Erythroblast (primary cell): ENCODE results near the gene RASSF5.

ENCODE experiments used
- GATA1 ChIP-seq: IDR thresholded peaks from 2 replicates; pipeline ENCODE4 v1.6.1; 2011; ENCODE audit warnings: low read depth, mild to moderate bottlenecking, control low read depth, low read length, moderate library complexity
- POLR2A ChIP-seq: IDR thresholded peaks from 2 replicates; pipeline ENCODE4 v1.6.1; 2011; ENCODE audit warnings: mild to moderate bottlenecking, low read length

DNA sequence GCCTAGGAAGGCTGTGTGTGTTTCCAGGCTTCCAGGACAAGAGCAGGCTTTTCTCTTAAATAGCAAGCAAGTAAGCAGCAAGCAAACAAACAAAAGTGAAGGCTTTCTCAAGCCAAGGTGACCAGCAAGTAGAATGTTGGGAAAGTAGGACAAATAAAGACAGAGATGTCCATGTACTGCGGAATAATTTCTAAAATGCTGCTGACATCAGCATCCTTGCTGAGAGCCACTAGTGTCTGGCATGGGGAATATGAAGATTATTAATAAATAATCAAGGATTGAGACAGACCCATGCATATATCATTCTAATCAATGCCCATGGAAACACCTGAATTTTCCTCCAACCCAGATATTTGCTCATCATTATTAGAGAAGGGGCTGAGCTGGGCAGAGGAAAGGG is 121.6 kb downstream of the RASSF5 start:
- no peak for TF ChIP-seq POLR2A
- TF ChIP-seq GATA1, result no peak
